K562 (cell line): ENCODE results near the gene EXT2. TPM values are rescaled to one million over a fixed set of nuclear protein-coding genes. Genes with fewer than 3 reads are reported as not detected.

Source experiments
- ATAC-seq: fragments of 200-7000 bp; cut with Tn5 transposase; 3 replicates; pipeline ENCODE4 v1.9.1; 2020; ENCODE audit warnings: moderate library complexity
- BruUV-seq: library from RNA; stranded (reverse); fragments of 400-500 nt; replicated peaks from 2 replicates; lab custom pipeline; 2021; lab: Mats Ljungman, UMichigan
- CTCF ChIA-PET: fragments of 300-600 bp; formaldehyde crosslinking; extraction: SDS; loops from one replicate; lab custom pipeline; 2021; ENCODE audit warnings: low intra/inter-chr PET ratio; lab: Yijun Ruan, JAX
- POLR2A ChIA-PET: fragments of 300-600, 350-650 bp; sonication (Branson Sonifier 250); formaldehyde crosslinking; extraction: SDS; loops from one replicate; lab custom pipeline; 2021; ENCODE audit warnings: antibody characterized with exemption, inconsistent platforms; lab: Yijun Ruan, JAX
- DNase-seq, 4 experiments: peaks; one replicate each; pipeline versions ENCODE4 v3.0.0 to v3.0.0-alpha.2; 2011 to 2018; ENCODE audit warnings: low spot score in 3 of 4, mixed read lengths in 3 of 4; ENCODE audit errors: extremely low read depth in 1 of 4
- FAIRE-seq: peaks from 2 replicates; lab custom pipeline; 2011; peaks lifted over from hg19 to GRCh38; lab: Jason Lieb, UNC
- H2AFZ ChIP-seq: 2 replicates; pipeline ENCODE4 v1.6.0; 2011; ENCODE audit warnings: low read depth, low read length, control low read depth, inconsistent platforms
- H3K27ac ChIP-seq: fragments of 200-600 bp; 3 replicates; pipeline ENCODE4 v1.8.0; 2011; ENCODE audit warnings: low read depth, mild to moderate bottlenecking, control low read depth, inconsistent platforms, low read length, moderate library complexity, mixed read lengths; ENCODE audit errors: extremely low read depth
- H3K27me3 ChIP-seq, 2 experiments: fragments of 300-600 bp in 1 of 2; 2 replicates in 1 of 2; 3 replicates in 1 of 2; pipeline versions ENCODE4 v1.6.0 to v1.8.0; 2011; ENCODE audit warnings: inconsistent platforms in 2 of 2, low read length in 2 of 2, mild to moderate bottlenecking in 1 of 2, mixed read lengths in 1 of 2, moderate library complexity in 1 of 2; ENCODE audit not compliant: control insufficient read depth in 2 of 2, insufficient read depth in 2 of 2
- H3K36me3 ChIP-seq: fragments of 300-600 bp; 3 replicates; pipeline ENCODE4 v1.8.0; 2011; ENCODE audit warnings: mild to moderate bottlenecking, low read length, inconsistent platforms; ENCODE audit not compliant: control insufficient read depth, insufficient read depth
- H3K4me1 ChIP-seq, 2 experiments: fragments of 200-600 bp in 1 of 2; replicated peaks in 1 of 2; 2 replicates in 1 of 2; 3 replicates in 1 of 2; pipeline versions ENCODE4 v1.5.1 to v1.8.0; 2011; ENCODE audit warnings: inconsistent platforms in 2 of 2, low read length in 2 of 2, mild to moderate bottlenecking in 1 of 2, mixed read lengths in 1 of 2, moderate library complexity in 1 of 2; ENCODE audit not compliant: control insufficient read depth in 2 of 2, insufficient read depth in 2 of 2
- H3K4me2 ChIP-seq: 2 replicates; pipeline ENCODE4 v1.6.1; 2011; ENCODE audit warnings: low read length, control low read depth, inconsistent platforms, mixed read lengths; ENCODE audit not compliant: insufficient read depth
- H3K4me3 ChIP-seq: fragments of 200-600 bp; sonication (generic), shearing (Covaris generic); 2 replicates; pipeline ENCODE4 v1.5.1; 2016; ENCODE audit warnings: control low read depth, inconsistent platforms
- H3K79me2 ChIP-seq: fragments of 200-600 bp; 3 replicates; pipeline ENCODE4 v1.8.0; 2011; ENCODE audit warnings: low read length, inconsistent platforms; ENCODE audit not compliant: control insufficient read depth, insufficient read depth
- H3K9ac ChIP-seq, 2 experiments: 2 replicates each; pipeline versions ENCODE4 v1.6.0 to v1.6.1; 2011; ENCODE audit warnings: low read depth in 2 of 2, low read length in 2 of 2, control low read depth in 1 of 2, inconsistent platforms in 1 of 2, mild to moderate bottlenecking in 1 of 2, mixed read lengths in 1 of 2; ENCODE audit not compliant: insufficient read depth in 1 of 2
- H3K9me1 ChIP-seq: one replicate; pipeline ENCODE4 v1.6.0; 2011; ENCODE audit warnings: inconsistent platforms, mild to moderate bottlenecking, low read length, moderate library complexity; ENCODE audit not compliant: control insufficient read depth, insufficient read depth
- H3K9me3 ChIP-seq: replicated peaks from 2 replicates; pipeline ENCODE4 v1.5.1; 2011; ENCODE audit warnings: low read depth, low read length, inconsistent platforms; ENCODE audit not compliant: control insufficient read depth, insufficient read depth
- H4K20me1 ChIP-seq: replicated peaks from 2 replicates; pipeline ENCODE4 v1.6.1; 2011; ENCODE audit warnings: low read length, inconsistent platforms, mixed read lengths; ENCODE audit not compliant: control insufficient read depth, insufficient read depth
- CHCHD3 ChIP-seq: fragments of 250-450 bp; sonication (Bioruptor Pico); IDR thresholded peaks from 2 replicates; pipeline ENCODE4 v2.1.2; 2022; ENCODE audit warnings: mild to moderate bottlenecking
- CREM ChIP-seq: IDR thresholded peaks from 2 replicates; pipeline ENCODE4 v1.6.1; 2014; ENCODE audit warnings: antibody characterized with exemption, low read depth
- GATAD2A ChIP-seq: fragments of 450-650 bp; IDR thresholded peaks from 2 replicates; pipeline ENCODE4 v1.6.1; 2017
- L3MBTL2 ChIP-seq: fragments of 450-650 bp; IDR thresholded peaks from 2 replicates; pipeline ENCODE4 v1.6.1; 2016; ENCODE audit warnings: mild to moderate bottlenecking, moderate library complexity
- MED1 ChIP-seq: sonication (generic); formaldehyde crosslinking; IDR thresholded peaks from 2 replicates; pipeline ENCODE4 v1.8.1; 2023; ENCODE audit warnings: missing genetic modification reagents, borderline replicate concordance
- ZKSCAN1 ChIP-seq: fragments of 150-350 bp; IDR thresholded peaks from 2 replicates; pipeline ENCODE4 v1.6.1; 2016; ENCODE audit warnings: low read depth, low read length
- ZNF263 ChIP-seq: sonication (generic); formaldehyde crosslinking; IDR thresholded peaks from 2 replicates; pipeline ENCODE4 v1.8.0; 2022; ENCODE audit warnings: mild to moderate bottlenecking, missing genetic modification reagents, borderline replicate concordance
- ZNF3 ChIP-seq: fragments of 250-450 bp; sonication (Bioruptor Pico); IDR thresholded peaks from 2 replicates; pipeline ENCODE4 v1.5.0; 2021; ENCODE audit warnings: mild to moderate bottlenecking, moderate library complexity
- WGBS: fragments of 100-300 bp; shearing (Covaris generic); methylation state at CpG from one replicate; pipeline ENCODE4 v1.1.6; 2016; ENCODE audit warnings: low coverage, mixed read lengths; ENCODE audit not compliant: insufficient coverage; ENCODE audit errors: missing lambda C conversion rate; 5-methylcytosine and 5-hydroxymethylcytosine counted together
- in situ Hi-C: fragments of 300-500 bp; cut with MboI; formaldehyde crosslinking; loops from 4 replicates; pipeline ENCODE4 v1.15.0; 2018; ENCODE audit warnings: inconsistent platforms, mixed read lengths
- intact Hi-C: fragments of 100-400 bp; cut with micrococcal nuclease; formaldehyde crosslinking; loops from 2 replicates; pipeline ENCODE4 v1.14.2; 2022
- polyA plus RNA-seq, 8 experiments: library from polyadenylated mRNA; depleted of rRNA in 4 of 8; stranded (reverse) in 5 of 8; unstranded in 3 of 8; fragments of >200 nt; fragmentation: Nextera tagmentation in 2 of 8; fragmentation: Illumina TruSeq in 1 of 8; extraction: Ambion mirVana in 2 of 8; extraction: Trizol in 1 of 8; gene quantifications; 2 replicates each; pipeline versions ENCODE4 v1.2.1 to v1.2.3, GENCODE V29; 2011 to 2014; ENCODE audit warnings: inconsistent platforms in 1 of 8, missing spikeins in 1 of 8
- total RNA-seq, 7 experiments: library from RNA; depleted of rRNA in 6 of 7; stranded (reverse); fragments of >200 nt in 6 of 7; fragmentation: Illumina TruSeq in 2 of 7; extraction: Trizol in 2 of 7; gene quantifications; 2 replicates each; pipeline versions ENCODE4 v1.2.1 to v1.2.3, GENCODE V29; 2011 to 2021; ENCODE audit warnings: low replicate concordance in 1 of 7
- TF ChIP-seq, protein P1 (sequence below): fragments of 450-650 bp; conservative IDR thresholded peaks from 2 replicates; pipeline ENCODE4 v1.6.1; 2016; ENCODE audit warnings: missing genetic modification characterization, low read depth, mild to moderate bottlenecking, control low read depth, missing compliant biosample characterization
- TF ChIP-seq, protein P2 (sequence below): fragments of 450-650 bp; IDR thresholded peaks from 2 replicates; pipeline ENCODE4 v1.6.1; 2016; ENCODE audit warnings: mild to moderate bottlenecking, moderate library complexity

EXT2 gene
- total and polyA plus RNA-seq, 9 of the 15 experiments (the other 6 are each of a cell fraction or from before 2014, with no cell fraction given): 7.5 to 52.1 (median 38.1) TPM

DNA sequence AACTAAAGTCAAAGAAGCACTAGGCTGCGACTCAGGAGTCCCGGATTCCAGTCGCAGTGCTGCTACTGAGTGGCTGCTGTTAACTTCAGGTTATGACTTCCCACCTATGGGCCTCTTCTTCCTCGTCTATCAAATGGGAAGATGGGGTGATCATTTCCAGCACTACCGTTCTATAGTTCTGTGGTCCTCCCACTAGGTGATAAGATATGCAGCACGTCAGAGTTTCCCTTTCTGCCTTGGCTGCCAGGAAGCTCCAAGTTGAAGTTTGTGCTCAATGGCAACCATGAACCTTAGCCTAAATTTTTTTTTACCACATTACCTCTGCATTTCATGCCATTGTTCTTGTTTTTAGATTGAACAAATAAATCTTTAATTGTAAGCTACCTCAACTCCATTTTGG is 175.8 kb downstream of the EXT2 start:
- H3K4me1 ChIP-seq: peaks cover 50 to 55% of the 10 kb centered on the region in 2 experiments
- peak; percentile 35 for FAIRE-seq
- H3K27me3 ChIP-seq: no peaks in the 10 kb centered on the region
- no peaks in the 10 kb centered on the region for H3K9me3 ChIP-seq
- no peak overlapping the region for H3K4me3 ChIP-seq
- H3K9ac ChIP-seq: no peak overlapping the region
- intact Hi-C loops (loop anchor here (5.0 kb wide), 2 partner anchors 94 to 134 kb away; no protein-coding TSS in a partner anchor), in situ Hi-C loops (no loop called here)
- no peaks in the 10 kb centered on the region for H3K36me3 ChIP-seq
- H3K4me2 ChIP-seq: no peak overlapping the region
- H3K79me2 ChIP-seq: no peaks in the 10 kb centered on the region
- CTCF ChIA-PET: no interaction called here
- 29% methylated on average over 6 of the region's 6 CpGs for WGBS
- BruUV-seq: no TSS peak
- no peak for ATAC-seq
- no peaks in the 10 kb centered on the region for H3K9me1 ChIP-seq
- peaks cover 10% of the 10 kb centered on the region; the same call in 1 of the 2 replicates for H4K20me1 ChIP-seq
- POLR2A ChIA-PET: interaction anchor here (1.1 to 2.1 kb wide), 3 partner anchors 8 to 62 kb away, joined by 3 to 8 read pairs (median 6); no protein-coding TSS in a partner anchor
- DNase-seq: peak; percentile 30 to 41 (median 36)
- H2AFZ ChIP-seq: no peak overlapping the region
- no peak overlapping the region for H3K27ac ChIP-seq
- TF ChIP-seq CREM (peak; percentile 54; the same call in 1 of the 2 replicates), ZNF263 (CRISPR knock-in tag) (peak; percentile 49; the same call in 1 of the 2 replicates), L3MBTL2 (0 out of 2 replicates have a peak, but pooled peaks have one; percentile 14), GATAD2A (no peak), MED1 (CRISPR knock-in tag) (no peak), ZKSCAN1 (no peak), CHCHD3 (CRISPR knock-in tag) (no peak), ZNF3 (CRISPR knock-in tag) (no peak)
- TF ChIP-seq, protein P1, sequence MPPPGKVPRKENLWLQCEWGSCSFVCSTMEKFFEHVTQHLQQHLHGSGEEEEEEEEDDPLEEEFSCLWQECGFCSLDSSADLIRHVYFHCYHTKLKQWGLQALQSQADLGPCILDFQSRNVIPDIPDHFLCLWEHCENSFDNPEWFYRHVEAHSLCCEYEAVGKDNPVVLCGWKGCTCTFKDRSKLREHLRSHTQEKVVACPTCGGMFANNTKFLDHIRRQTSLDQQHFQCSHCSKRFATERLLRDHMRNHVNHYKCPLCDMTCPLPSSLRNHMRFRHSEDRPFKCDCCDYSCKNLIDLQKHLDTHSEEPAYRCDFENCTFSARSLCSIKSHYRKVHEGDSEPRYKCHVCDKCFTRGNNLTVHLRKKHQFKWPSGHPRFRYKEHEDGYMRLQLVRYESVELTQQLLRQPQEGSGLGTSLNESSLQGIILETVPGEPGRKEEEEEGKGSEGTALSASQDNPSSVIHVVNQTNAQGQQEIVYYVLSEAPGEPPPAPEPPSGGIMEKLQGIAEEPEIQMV (tag): 0 out of 2 replicates have a peak, but pooled peaks have one; percentile 17
- TF ChIP-seq, protein P2, sequence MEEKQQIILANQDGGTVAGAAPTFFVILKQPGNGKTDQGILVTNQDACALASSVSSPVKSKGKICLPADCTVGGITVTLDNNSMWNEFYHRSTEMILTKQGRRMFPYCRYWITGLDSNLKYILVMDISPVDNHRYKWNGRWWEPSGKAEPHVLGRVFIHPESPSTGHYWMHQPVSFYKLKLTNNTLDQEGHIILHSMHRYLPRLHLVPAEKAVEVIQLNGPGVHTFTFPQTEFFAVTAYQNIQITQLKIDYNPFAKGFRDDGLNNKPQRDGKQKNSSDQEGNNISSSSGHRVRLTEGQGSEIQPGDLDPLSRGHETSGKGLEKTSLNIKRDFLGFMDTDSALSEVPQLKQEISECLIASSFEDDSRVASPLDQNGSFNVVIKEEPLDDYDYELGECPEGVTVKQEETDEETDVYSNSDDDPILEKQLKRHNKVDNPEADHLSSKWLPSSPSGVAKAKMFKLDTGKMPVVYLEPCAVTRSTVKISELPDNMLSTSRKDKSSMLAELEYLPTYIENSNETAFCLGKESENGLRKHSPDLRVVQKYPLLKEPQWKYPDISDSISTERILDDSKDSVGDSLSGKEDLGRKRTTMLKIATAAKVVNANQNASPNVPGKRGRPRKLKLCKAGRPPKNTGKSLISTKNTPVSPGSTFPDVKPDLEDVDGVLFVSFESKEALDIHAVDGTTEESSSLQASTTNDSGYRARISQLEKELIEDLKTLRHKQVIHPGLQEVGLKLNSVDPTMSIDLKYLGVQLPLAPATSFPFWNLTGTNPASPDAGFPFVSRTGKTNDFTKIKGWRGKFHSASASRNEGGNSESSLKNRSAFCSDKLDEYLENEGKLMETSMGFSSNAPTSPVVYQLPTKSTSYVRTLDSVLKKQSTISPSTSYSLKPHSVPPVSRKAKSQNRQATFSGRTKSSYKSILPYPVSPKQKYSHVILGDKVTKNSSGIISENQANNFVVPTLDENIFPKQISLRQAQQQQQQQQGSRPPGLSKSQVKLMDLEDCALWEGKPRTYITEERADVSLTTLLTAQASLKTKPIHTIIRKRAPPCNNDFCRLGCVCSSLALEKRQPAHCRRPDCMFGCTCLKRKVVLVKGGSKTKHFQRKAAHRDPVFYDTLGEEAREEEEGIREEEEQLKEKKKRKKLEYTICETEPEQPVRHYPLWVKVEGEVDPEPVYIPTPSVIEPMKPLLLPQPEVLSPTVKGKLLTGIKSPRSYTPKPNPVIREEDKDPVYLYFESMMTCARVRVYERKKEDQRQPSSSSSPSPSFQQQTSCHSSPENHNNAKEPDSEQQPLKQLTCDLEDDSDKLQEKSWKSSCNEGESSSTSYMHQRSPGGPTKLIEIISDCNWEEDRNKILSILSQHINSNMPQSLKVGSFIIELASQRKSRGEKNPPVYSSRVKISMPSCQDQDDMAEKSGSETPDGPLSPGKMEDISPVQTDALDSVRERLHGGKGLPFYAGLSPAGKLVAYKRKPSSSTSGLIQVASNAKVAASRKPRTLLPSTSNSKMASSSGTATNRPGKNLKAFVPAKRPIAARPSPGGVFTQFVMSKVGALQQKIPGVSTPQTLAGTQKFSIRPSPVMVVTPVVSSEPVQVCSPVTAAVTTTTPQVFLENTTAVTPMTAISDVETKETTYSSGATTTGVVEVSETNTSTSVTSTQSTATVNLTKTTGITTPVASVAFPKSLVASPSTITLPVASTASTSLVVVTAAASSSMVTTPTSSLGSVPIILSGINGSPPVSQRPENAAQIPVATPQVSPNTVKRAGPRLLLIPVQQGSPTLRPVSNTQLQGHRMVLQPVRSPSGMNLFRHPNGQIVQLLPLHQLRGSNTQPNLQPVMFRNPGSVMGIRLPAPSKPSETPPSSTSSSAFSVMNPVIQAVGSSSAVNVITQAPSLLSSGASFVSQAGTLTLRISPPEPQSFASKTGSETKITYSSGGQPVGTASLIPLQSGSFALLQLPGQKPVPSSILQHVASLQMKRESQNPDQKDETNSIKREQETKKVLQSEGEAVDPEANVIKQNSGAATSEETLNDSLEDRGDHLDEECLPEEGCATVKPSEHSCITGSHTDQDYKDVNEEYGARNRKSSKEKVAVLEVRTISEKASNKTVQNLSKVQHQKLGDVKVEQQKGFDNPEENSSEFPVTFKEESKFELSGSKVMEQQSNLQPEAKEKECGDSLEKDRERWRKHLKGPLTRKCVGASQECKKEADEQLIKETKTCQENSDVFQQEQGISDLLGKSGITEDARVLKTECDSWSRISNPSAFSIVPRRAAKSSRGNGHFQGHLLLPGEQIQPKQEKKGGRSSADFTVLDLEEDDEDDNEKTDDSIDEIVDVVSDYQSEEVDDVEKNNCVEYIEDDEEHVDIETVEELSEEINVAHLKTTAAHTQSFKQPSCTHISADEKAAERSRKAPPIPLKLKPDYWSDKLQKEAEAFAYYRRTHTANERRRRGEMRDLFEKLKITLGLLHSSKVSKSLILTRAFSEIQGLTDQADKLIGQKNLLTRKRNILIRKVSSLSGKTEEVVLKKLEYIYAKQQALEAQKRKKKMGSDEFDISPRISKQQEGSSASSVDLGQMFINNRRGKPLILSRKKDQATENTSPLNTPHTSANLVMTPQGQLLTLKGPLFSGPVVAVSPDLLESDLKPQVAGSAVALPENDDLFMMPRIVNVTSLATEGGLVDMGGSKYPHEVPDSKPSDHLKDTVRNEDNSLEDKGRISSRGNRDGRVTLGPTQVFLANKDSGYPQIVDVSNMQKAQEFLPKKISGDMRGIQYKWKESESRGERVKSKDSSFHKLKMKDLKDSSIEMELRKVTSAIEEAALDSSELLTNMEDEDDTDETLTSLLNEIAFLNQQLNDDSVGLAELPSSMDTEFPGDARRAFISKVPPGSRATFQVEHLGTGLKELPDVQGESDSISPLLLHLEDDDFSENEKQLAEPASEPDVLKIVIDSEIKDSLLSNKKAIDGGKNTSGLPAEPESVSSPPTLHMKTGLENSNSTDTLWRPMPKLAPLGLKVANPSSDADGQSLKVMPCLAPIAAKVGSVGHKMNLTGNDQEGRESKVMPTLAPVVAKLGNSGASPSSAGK: no peak
